Activated naive CD4-positive, alpha-beta T cell treated with anti-CD3 and anti-CD28 coated beads for 36 hours (primary cell): Measurements from ENCODE around the gene VGLL3. TPM values are rescaled to one million over a fixed set of nuclear protein-coding genes. Genes with fewer than 3 reads are reported as not detected.

ENCODE experiments used
- CTCF ChIA-PET: fragments of 350-600 bp; sonication (Branson Sonifier 250); formaldehyde crosslinking; loops from one replicate; lab custom pipeline; 2021; ENCODE audit warnings: antibody characterized with exemption; lab: Charles Lee
- DNase-seq: peaks from one replicate; pipeline ENCODE4 v3.0.0-alpha.2; 2020
- H3K27ac Mint-ChIP-seq: one replicate; pipeline ENCODE4 v1.8.0; 2021; ENCODE audit warnings: mild to moderate bottlenecking, mixed read lengths
- H3K27me3 Mint-ChIP-seq: one replicate; pipeline ENCODE4 v1.8.0; 2021; ENCODE audit warnings: low read depth, mixed read lengths
- H3K36me3 Mint-ChIP-seq: one replicate; pipeline ENCODE4 v1.8.0; 2021; ENCODE audit warnings: low read depth, mixed read lengths
- H3K4me1 Mint-ChIP-seq: one replicate; pipeline ENCODE4 v1.8.0; 2021; ENCODE audit warnings: low read depth, mixed read lengths
- H3K4me3 Mint-ChIP-seq: one replicate; pipeline ENCODE4 v1.8.0; 2021; ENCODE audit warnings: mild to moderate bottlenecking, moderate library complexity, mixed read lengths
- H3K9me3 Mint-ChIP-seq: one replicate; pipeline ENCODE4 v1.8.0; 2021; ENCODE audit warnings: mixed read lengths
- intact Hi-C: fragments of 100-400 bp; cut with micrococcal nuclease; formaldehyde crosslinking; loops from one replicate; pipeline ENCODE4 v1.15.1; 2023
- total RNA-seq, 2 experiments: library from RNA; stranded (reverse); gene quantifications; one replicate each; pipeline ENCODE4 v1.2.3, GENCODE V29; 2021

VGLL3 gene
- total RNA-seq, 2 experiments from 2014 or later = not detected

DNA sequence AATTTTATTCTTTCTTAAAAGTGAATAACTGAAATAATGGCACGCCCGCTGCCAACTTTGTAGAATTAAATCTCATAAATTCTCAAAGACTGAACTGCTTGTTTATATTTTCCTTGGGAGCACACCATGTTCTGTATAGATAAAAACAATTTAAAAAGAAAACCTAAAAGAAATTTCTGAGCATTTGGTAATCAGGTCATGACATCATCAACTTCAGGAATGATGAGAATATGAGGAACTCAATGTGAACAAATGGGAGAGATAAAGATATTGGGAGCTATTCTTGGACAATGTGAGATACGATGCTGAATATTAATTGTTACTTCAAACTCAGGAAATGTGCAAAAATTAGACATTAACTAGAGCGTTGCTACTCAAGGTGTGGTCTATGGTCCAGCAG, 10.0 kb upstream of the VGLL3 start:
- Mint-ChIP-seq H3K27me3 (peaks cover 1% of the 10 kb centered on the region), H3K27ac (no peak overlapping the region), H3K9me3 (no peaks in the 10 kb centered on the region), H3K36me3 (no peaks in the 10 kb centered on the region), H3K4me1 (no peaks in the 10 kb centered on the region), H3K4me3 (no peak overlapping the region)
- intact Hi-C loops = no loop called here
- CTCF ChIA-PET = interaction anchor here (0.6 kb wide), 1 partner anchor 31 kb away, joined by 3 read pairs; no protein-coding TSS in a partner anchor
- no peak for DNase-seq

DNA sequence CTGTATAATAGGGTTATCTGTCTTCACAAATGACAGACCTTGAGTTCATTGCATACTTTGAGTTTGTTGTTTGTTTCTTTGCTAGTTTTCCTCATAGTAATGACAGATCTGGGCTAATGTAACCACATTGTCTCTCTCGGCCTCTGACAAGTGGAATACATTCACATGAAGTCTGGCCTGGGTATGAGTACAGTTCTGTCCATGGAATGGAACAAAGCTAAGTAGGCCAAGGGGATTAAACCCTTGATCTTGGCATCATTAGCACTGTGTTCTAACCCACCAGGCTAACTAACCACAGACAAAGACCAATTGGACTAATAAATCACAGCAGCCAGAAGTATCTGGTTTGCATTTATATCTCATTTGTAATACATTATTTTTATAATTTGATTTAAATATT, 7.6 kb upstream of the VGLL3 start:
- intact Hi-C loops = no loop called here
- CTCF ChIA-PET = no interaction called here
- Mint-ChIP-seq H3K36me3 (no peaks in the 10 kb centered on the region), H3K4me3 (no peak overlapping the region), H3K27ac (no peak overlapping the region), H3K27me3 (peaks cover 7% of the 10 kb centered on the region), H3K9me3 (no peaks in the 10 kb centered on the region), H3K4me1 (no peaks in the 10 kb centered on the region)
- DNase-seq = no peak

DNA sequence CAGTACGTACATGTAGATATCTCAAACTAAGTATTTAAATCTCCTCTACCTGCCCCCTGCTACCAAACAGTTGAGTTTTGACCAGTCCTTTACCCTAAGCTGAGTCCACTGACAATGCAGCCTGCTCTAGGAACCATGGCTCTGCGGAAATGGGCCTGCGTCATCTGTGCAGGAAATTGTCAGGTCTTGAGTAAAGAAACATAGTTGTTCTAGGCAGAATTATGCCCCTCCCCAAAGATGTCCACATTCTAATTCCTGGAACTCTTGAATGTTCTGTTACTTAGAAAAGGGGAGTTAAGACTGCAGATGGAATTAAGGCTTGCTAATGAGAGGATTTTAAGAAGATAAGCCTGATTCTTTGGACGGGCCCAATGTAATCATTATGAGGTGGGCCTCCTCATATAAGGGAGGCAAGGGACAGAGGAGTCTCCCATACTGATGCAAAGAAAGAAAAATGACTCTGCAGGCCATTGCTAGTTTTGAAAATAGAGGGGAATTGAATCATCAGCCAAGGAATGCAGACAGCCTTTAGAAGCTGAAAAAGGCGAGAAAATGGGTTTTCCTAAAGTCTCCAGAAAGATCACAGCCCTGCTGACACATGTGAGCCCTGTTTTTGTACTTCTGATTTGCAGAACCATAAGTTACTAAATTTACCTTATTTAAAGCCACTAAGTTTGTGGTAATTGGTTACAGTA, 5.5 kb upstream of the VGLL3 start:
- no peaks in the 10 kb centered on the region for H3K9me3 Mint-ChIP-seq
- no peak for DNase-seq
- H3K36me3 Mint-ChIP-seq = no peaks in the 10 kb centered on the region
- no peak overlapping the region for H3K27ac Mint-ChIP-seq
- no peaks in the 10 kb centered on the region for H3K4me1 Mint-ChIP-seq
- CTCF ChIA-PET = no interaction called here
- intact Hi-C loops = no loop called here
- H3K27me3 Mint-ChIP-seq = peaks cover 14% of the 10 kb centered on the region
- H3K4me3 Mint-ChIP-seq = no peak overlapping the region

DNA sequence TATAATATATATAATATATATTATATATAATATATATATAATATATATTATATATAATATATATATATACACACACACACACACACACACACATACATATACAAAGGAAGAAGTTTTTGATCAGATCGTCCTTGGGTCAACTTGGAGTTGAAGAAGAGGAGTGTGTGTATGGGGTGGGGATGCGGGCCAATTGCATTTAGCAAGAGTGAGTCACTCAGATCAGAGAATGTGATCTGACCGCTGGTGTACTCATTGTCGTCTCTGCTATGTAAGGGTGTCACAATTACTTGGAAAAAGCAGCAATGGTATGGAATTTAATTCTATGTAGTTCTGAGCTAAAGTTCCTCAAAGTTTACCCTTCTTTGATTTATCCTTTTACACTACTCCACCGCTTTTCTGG, 4.6 kb upstream of the VGLL3 start:
- Mint-ChIP-seq H3K27me3 (peaks cover 16% of the 10 kb centered on the region), H3K4me1 (no peaks in the 10 kb centered on the region), H3K36me3 (no peaks in the 10 kb centered on the region), H3K27ac (no peak overlapping the region), H3K4me3 (no peak overlapping the region), H3K9me3 (no peaks in the 10 kb centered on the region)
- CTCF ChIA-PET = no interaction called here
- intact Hi-C loops = no loop called here
- DNase-seq = no peak

DNA sequence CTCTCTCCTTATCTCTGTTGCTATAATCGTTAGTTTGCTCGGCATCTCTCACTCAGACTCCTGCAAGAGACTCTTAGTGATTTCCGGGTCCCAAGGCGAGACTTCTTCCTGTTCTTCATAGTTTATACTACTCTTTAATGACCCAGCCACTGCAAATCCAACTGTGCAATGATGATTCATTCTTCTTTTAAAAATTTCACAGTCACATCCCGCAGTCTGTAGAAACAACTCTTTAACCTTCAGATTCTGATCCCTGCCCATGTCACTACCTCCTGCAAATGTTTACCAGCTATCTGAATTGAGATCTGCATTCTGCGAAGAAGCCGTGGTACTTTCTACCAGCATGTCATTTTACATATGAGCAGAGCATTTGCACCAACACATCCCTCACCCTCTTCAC, 2.8 kb upstream of the VGLL3 start:
- H3K27ac Mint-ChIP-seq = no peak overlapping the region
- H3K4me3 Mint-ChIP-seq = no peak overlapping the region
- CTCF ChIA-PET = no interaction called here
- no peak for DNase-seq
- intact Hi-C loops = loop anchor here (5.0 kb wide), 1 partner anchor 89 kb away; no protein-coding TSS in a partner anchor
- H3K4me1 Mint-ChIP-seq = peaks cover 3% of the 10 kb centered on the region
- no peaks in the 10 kb centered on the region for H3K36me3 Mint-ChIP-seq
- peaks cover 29% of the 10 kb centered on the region for H3K27me3 Mint-ChIP-seq
- no peaks in the 10 kb centered on the region for H3K9me3 Mint-ChIP-seq

DNA sequence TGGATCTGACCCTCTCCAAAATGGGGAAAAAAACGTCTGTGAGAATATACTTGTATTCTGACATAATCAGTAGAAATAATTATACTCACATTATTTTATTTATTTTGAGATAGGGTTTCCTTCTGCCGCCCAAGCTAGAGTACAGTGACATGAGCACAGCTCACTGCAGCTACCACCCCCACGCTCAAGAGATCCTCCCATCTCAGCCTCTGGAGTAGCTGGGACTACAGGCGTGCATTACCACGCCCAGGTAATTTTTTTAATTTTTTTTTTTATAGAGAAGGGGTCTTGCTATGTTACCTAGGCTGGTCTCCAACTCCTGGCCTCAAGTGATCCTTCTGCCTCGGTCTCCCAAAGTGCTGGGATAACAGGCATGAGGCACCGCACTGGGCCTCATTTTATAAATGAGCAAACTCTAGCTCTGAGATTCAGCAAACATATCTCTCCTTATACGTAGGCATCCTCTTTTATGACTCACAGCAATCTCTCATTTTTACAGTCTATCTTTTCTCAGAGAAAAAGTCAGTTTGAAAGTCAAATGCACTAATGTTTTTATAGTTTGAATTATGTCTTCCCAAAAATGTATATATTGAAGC, 989 bp upstream of the VGLL3 start:
- Mint-ChIP-seq H3K27ac (no peak overlapping the region), H3K4me1 (peaks cover 3% of the 10 kb centered on the region), H3K9me3 (no peaks in the 10 kb centered on the region), H3K4me3 (no peak overlapping the region), H3K27me3 (peaks cover 34% of the 10 kb centered on the region), H3K36me3 (no peaks in the 10 kb centered on the region)
- intact Hi-C loops = loop anchor here (5.0 kb wide), 1 partner anchor 90 kb away; no protein-coding TSS in a partner anchor
- CTCF ChIA-PET = interaction anchor here (0.6 to 0.8 kb wide), 2 partner anchors 11 to 24 kb away, joined by 3 to 4 read pairs; no protein-coding TSS in a partner anchor
- no peak for DNase-seq

DNA sequence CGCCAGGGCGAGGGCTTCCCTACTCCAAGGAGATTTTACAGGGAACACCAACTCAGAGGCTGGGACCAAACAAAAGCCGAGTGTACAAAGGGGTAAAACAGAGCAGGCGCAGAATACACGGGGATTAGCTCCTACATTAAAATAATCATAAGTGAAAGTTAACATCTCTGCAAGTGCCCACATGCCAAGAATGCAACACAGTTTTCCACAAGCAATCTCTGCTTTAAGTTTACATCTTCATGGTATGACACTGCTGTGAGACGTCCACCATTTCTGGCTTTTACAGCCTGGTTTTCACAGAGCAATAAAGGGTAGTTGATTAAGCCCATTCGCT, 500 bp upstream of the VGLL3 start:
- peaks cover 34% of the 10 kb centered on the region for H3K27me3 Mint-ChIP-seq
- intact Hi-C loops = loop anchor here (5.0 kb wide), 1 partner anchor 91 kb away; no protein-coding TSS in a partner anchor
- CTCF ChIA-PET = interaction anchor here (0.6 to 0.8 kb wide), 2 partner anchors 10 to 24 kb away, joined by 3 to 4 read pairs; no protein-coding TSS in a partner anchor
- no peak overlapping the region for H3K27ac Mint-ChIP-seq
- peaks cover 3% of the 10 kb centered on the region for H3K4me1 Mint-ChIP-seq
- DNase-seq = no peak
- H3K9me3 Mint-ChIP-seq = no peaks in the 10 kb centered on the region
- H3K4me3 Mint-ChIP-seq = no peak overlapping the region
- no peaks in the 10 kb centered on the region for H3K36me3 Mint-ChIP-seq

DNA sequence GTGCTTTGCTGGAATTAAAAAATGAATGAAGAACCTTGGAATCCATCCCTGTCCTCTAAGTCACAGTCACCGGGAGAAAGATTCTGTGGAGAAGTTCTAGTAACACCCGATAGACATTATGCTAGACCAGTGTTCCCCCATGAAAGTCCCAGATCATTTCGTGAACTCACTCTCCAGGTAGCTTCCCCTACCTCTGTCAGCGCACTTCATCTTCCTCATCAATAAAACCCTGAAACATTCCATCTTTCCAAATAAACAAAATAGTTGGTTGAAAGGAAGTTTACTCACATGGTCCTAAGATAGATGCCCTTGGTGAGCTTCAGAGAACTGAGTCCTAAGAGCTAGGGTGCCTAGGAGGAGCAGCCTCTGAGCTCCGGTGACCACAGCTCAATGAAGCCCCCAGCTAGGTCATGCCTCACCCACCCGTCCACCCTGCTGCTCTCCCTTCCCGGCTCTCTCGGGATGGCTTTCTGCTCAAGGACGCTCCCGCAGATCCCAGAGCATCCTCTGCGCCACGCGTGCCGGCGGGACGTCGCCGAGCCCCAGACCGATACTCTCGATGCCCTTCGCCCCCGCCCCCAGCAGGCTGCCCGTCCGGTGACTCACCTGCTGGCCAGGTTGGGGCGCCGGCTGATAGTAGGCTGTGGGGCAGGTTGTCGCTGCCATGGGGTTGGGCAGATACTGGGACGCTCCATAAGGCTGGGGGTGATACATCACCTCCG, 776 bp downstream of the VGLL3 start:
- CTCF ChIA-PET = no interaction called here

DNA sequence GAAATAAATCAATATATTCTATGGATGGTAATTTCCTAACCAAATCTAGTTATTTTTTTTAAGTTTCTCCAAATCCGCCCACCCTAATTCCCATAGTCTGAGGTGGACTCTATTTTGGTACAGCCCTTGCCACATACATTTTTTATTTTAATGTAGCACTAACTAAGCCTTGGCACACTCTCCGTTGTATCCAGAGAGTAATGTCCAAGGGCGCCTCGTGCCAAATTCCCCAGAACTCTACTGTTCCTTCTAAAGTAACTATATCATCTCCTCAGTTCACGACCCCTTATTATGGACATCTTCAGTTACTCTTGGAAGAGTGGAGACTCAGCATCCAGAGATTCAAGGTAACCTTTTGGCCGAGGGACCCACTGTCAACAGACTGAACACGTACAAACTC, 1.3 kb downstream of the VGLL3 start:
- H3K4me1 Mint-ChIP-seq = peaks cover 3% of the 10 kb centered on the region

More for the DNA sequence above, 776 bp downstream of the VGLL3 start:
- no peaks in the 10 kb centered on the region for H3K9me3 Mint-ChIP-seq
- intact Hi-C loops = loop anchor here (5.0 kb wide), 1 partner anchor 92 kb away; no protein-coding TSS in a partner anchor
- no peaks in the 10 kb centered on the region for H3K36me3 Mint-ChIP-seq
- H3K27ac Mint-ChIP-seq = no peak overlapping the region
- H3K27me3 Mint-ChIP-seq = peaks cover 34% of the 10 kb centered on the region
- peaks cover 3% of the 10 kb centered on the region for H3K4me1 Mint-ChIP-seq
- H3K4me3 Mint-ChIP-seq = no peak overlapping the region
- no peak for DNase-seq

DNA sequence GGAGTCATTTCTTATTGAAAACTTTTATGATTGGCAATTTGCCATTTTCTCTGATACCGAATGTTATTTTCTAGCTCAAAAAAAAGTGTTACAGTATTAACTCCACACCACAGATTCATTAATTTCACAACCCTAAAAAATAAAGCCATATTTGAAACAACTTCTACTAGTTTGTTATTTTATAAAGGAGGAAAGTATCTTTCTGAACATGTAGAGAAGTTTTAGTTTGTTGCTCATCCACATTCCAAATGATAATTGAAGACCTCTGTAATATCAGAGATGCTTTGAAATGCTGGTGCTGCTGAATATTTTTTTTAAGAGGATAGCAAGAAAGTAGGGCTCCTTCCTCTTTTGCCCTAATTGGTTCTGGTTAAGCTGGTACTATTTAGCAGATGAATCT, 1.9 kb downstream of the VGLL3 start:
- no peak overlapping the region for H3K27ac Mint-ChIP-seq
- DNase-seq = no peak
- H3K27me3 Mint-ChIP-seq = peaks cover 33% of the 10 kb centered on the region
- peaks cover 3% of the 10 kb centered on the region for H3K4me1 Mint-ChIP-seq
- no peaks in the 10 kb centered on the region for H3K36me3 Mint-ChIP-seq
- CTCF ChIA-PET = no interaction called here
- no peak overlapping the region for H3K4me3 Mint-ChIP-seq
- intact Hi-C loops = no loop called here
- H3K9me3 Mint-ChIP-seq = no peaks in the 10 kb centered on the region

More for the DNA sequence above, 1.3 kb downstream of the VGLL3 start:
- no peak overlapping the region for H3K27ac Mint-ChIP-seq
- H3K27me3 Mint-ChIP-seq = peaks cover 34% of the 10 kb centered on the region
- DNase-seq = no peak
- no peaks in the 10 kb centered on the region for H3K36me3 Mint-ChIP-seq
- CTCF ChIA-PET = no interaction called here
- H3K9me3 Mint-ChIP-seq = no peaks in the 10 kb centered on the region
- intact Hi-C loops = loop anchor here (5.0 kb wide), 1 partner anchor 93 kb away; no protein-coding TSS in a partner anchor
- no peak overlapping the region for H3K4me3 Mint-ChIP-seq

DNA sequence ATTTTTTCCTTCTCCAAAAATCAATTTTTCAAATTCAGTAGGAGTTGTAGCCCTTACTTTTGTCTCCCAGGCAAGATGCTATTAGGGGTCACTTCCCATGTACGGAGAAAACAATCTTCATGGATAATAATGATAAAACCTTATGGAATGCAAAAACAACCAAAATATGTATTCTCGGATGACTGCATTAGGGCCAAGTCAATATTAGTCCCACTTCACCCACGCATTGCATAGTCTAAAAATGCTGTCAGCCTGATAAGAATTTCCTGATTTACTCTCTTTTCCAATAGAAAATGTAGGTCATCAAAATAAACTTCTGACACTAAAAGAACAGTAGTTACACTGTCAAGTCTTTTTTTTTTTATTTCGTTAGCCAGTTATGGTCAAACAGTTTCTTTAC, 2.7 kb downstream of the VGLL3 start:
- intact Hi-C loops = no loop called here
- H3K27ac Mint-ChIP-seq = no peak overlapping the region
- peaks cover 27% of the 10 kb centered on the region for H3K27me3 Mint-ChIP-seq
- no peaks in the 10 kb centered on the region for H3K36me3 Mint-ChIP-seq
- no peak overlapping the region for H3K4me3 Mint-ChIP-seq
- no peaks in the 10 kb centered on the region for H3K9me3 Mint-ChIP-seq
- peaks cover 3% of the 10 kb centered on the region for H3K4me1 Mint-ChIP-seq
- DNase-seq = no peak
- CTCF ChIA-PET = no interaction called here

DNA sequence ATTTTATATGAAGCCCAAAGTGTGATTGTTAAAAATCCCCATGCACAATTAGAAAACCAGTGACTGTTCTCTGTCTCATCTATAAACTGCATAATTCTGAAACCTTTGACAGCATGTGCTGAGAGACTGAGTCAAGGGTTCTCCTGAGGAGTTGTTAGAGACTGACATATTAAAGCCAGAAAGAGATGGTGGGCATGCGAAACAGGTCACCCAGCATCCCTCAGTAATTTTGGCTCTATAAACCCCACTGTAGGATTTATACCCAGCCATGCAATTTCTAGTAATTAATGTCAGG, 3.6 kb downstream of the VGLL3 start:
- Mint-ChIP-seq H3K4me3 (no peak overlapping the region), H3K9me3 (no peaks in the 10 kb centered on the region), H3K4me1 (peaks cover 3% of the 10 kb centered on the region), H3K27me3 (peaks cover 26% of the 10 kb centered on the region), H3K36me3 (no peaks in the 10 kb centered on the region), H3K27ac (no peak overlapping the region)
- no peak for DNase-seq
- CTCF ChIA-PET = no interaction called here
- intact Hi-C loops = no loop called here
